IMR-90 (cell line): ENCODE results near the gene POLR2L. TPM values are rescaled to one million over a fixed set of nuclear protein-coding genes. Genes with fewer than 3 reads are reported as not detected.

ENCODE experiments used
- ATAC-seq: fragments of 200-7000 bp; cut with Tn5 transposase; 2 replicates; pipeline ENCODE4 v1.9.1; 2020; ENCODE audit warnings: low read depth, mild to moderate bottlenecking, moderate library complexity
- BruUV-seq: library from RNA; stranded (reverse); fragments of 400-500 nt; replicated peaks from 2 replicates; lab custom pipeline; 2021; lab: Mats Ljungman, UMichigan
- CTCF ChIA-PET: fragments of 300-600 bp; formaldehyde crosslinking; extraction: SDS; loops from one replicate; lab custom pipeline; 2021; ENCODE audit warnings: antibody characterized with exemption; lab: Yijun Ruan, JAX
- POLR2A ChIA-PET: fragments of 300-600 bp; sonication (Branson Sonifier 250); formaldehyde crosslinking; loops from one replicate; lab custom pipeline; 2022; ENCODE audit warnings: antibody characterized with exemption; ENCODE audit not compliant: unreplicated experiment; lab: Charles Lee
- DNase-seq: peaks from one replicate; pipeline ENCODE4 v3.0.0; 2013
- H2AFZ ChIP-seq: replicated peaks from 2 replicates; pipeline ENCODE3; 2013; ENCODE audit warnings: low read length, mild to moderate bottlenecking; ENCODE audit not compliant: poor library complexity
- H2AK5ac ChIP-seq: 2 replicates; pipeline ENCODE4 v1.6.1; 2013; ENCODE audit warnings: low read depth, low read length, inconsistent platforms
- H2AK9ac ChIP-seq: replicated peaks from 2 replicates; pipeline ENCODE3; 2013; ENCODE audit warnings: mild to moderate bottlenecking, low read depth, low read length, moderate library complexity; ENCODE audit not compliant: poor library complexity
- H2BK120ac ChIP-seq: 2 replicates; pipeline ENCODE4 v1.6.1; 2013; ENCODE audit warnings: low read depth, low read length, inconsistent platforms
- H2BK15ac ChIP-seq: 3 replicates; pipeline ENCODE4 v1.6.1; 2013; ENCODE audit warnings: low read depth, low read length, inconsistent platforms
- H2BK20ac ChIP-seq: 2 replicates; pipeline ENCODE4 v1.6.1; 2013; ENCODE audit warnings: low read depth, mild to moderate bottlenecking, inconsistent platforms, low read length, moderate library complexity
- H2BK5ac ChIP-seq: 2 replicates; pipeline ENCODE4 v1.6.1; 2013; ENCODE audit warnings: mild to moderate bottlenecking, low read depth, low read length, inconsistent platforms; ENCODE audit not compliant: poor library complexity, severe bottlenecking
- H3K14ac ChIP-seq: replicated peaks from 2 replicates; pipeline ENCODE4 v1.6.1; 2013; ENCODE audit warnings: low read depth, low read length, inconsistent platforms
- H3K18ac ChIP-seq: 2 replicates; pipeline ENCODE4 v1.6.1; 2013; ENCODE audit warnings: low read depth, low read length, control low read depth
- H3K23ac ChIP-seq: 2 replicates; pipeline ENCODE4 v1.6.1; 2013; ENCODE audit warnings: low read depth, low read length, inconsistent platforms
- H3K27ac ChIP-seq: 2 replicates; pipeline ENCODE4 v1.5.1; 2013; ENCODE audit warnings: mild to moderate bottlenecking, control low read depth, low read length; ENCODE audit not compliant: insufficient read depth
- H3K27me3 ChIP-seq: 2 replicates; pipeline ENCODE4 v1.6.1; 2013; ENCODE audit warnings: low read length; ENCODE audit not compliant: control insufficient read depth, insufficient read depth
- H3K36me3 ChIP-seq: 2 replicates; pipeline ENCODE4 v1.6.1; 2013; ENCODE audit warnings: low read length, mixed read lengths; ENCODE audit not compliant: control insufficient read depth, insufficient read depth
- H3K4ac ChIP-seq: 2 replicates; pipeline ENCODE4 v1.6.1; 2013; ENCODE audit warnings: low read depth, low read length, inconsistent platforms
- H3K4me1 ChIP-seq: 2 replicates; pipeline ENCODE4 v1.6.1; 2013; ENCODE audit warnings: low read length, mixed read lengths; ENCODE audit not compliant: control insufficient read depth, insufficient read depth
- H3K4me2 ChIP-seq: 2 replicates; pipeline ENCODE4 v1.6.1; 2013; ENCODE audit warnings: low read depth, mild to moderate bottlenecking, control low read depth, low read length, moderate library complexity
- H3K4me3 ChIP-seq: 2 replicates; pipeline ENCODE4 v1.5.1; 2013; ENCODE audit warnings: low read depth, mild to moderate bottlenecking, control low read depth, low read length, moderate library complexity; ENCODE audit not compliant: insufficient read depth
- H3K56ac ChIP-seq: 2 replicates; pipeline ENCODE4 v1.6.1; 2013; ENCODE audit warnings: low read length, inconsistent platforms; ENCODE audit not compliant: insufficient read depth; ENCODE audit errors: extremely low read depth
- H3K79me1 ChIP-seq, 2 experiments: 2 replicates each; pipeline ENCODE4 v1.6.1; 2013; ENCODE audit warnings: low read length in 2 of 2, inconsistent platforms in 1 of 2, low read depth in 1 of 2
- H3K9ac ChIP-seq: 2 replicates; pipeline ENCODE4 v1.6.1; 2013; ENCODE audit warnings: low read depth, low read length, control low read depth
- H3K9me1 ChIP-seq: 2 replicates; pipeline ENCODE4 v1.6.1; 2013; ENCODE audit warnings: low read length, inconsistent platforms; ENCODE audit not compliant: insufficient read depth
- H3K9me3 ChIP-seq: 2 replicates; pipeline ENCODE4 v1.6.1; 2013; ENCODE audit warnings: low read length; ENCODE audit not compliant: control insufficient read depth, insufficient read depth
- H4K20me1 ChIP-seq: 2 replicates; pipeline ENCODE4 v1.6.1; 2013; ENCODE audit warnings: low read length, inconsistent platforms; ENCODE audit not compliant: insufficient read depth
- H4K5ac ChIP-seq: 2 replicates; pipeline ENCODE4 v1.6.1; 2013; ENCODE audit warnings: mild to moderate bottlenecking, low read depth, low read length, control low read depth
- H4K8ac ChIP-seq, 2 experiments: 2 replicates each; pipeline ENCODE4 v1.6.1; 2013; ENCODE audit warnings: low read depth in 2 of 2, low read length in 2 of 2, control low read depth in 1 of 2, inconsistent platforms in 1 of 2
- H4K91ac ChIP-seq: 2 replicates; pipeline ENCODE4 v1.6.1; 2013; ENCODE audit warnings: low read depth, low read length, inconsistent platforms; ENCODE audit not compliant: insufficient read depth
- RCOR1 ChIP-seq: IDR thresholded peaks from 2 replicates; pipeline ENCODE4 v1.6.1; 2012; ENCODE audit warnings: mild to moderate bottlenecking, low read length, improper control_type of control experiment; ENCODE audit not compliant: insufficient replicate concordance
- WGBS, 2 experiments: methylation state at CpG; one replicate each; pipeline versions ENCODE4 v1.1.5 to v1.1.7; 2013; ENCODE audit warnings: missing lambda C conversion rate in 2 of 2; ENCODE audit not compliant: insufficient read length in 1 of 2; ENCODE audit errors: extremely low coverage in 2 of 2; 5-methylcytosine and 5-hydroxymethylcytosine counted together
- dilution Hi-C: fragments of 300-500 bp; cut with HindIII; formaldehyde crosslinking; loops from one replicate; pipeline ENCODE4 v1.14.3; 2018; ENCODE audit warnings: low sequenced_read_pairs; ENCODE audit not compliant: unreplicated experiment
- in situ Hi-C: fragments of 300-500 bp; cut with MboI; formaldehyde crosslinking; loops from 3 replicates; pipeline ENCODE4 v1.14.3; 2019; ENCODE audit warnings: low sequenced_read_pairs, inconsistent platforms, mixed read lengths
- intact Hi-C: fragments of 100-400 bp; cut with micrococcal nuclease; formaldehyde crosslinking; loops from 2 replicates; pipeline ENCODE4 v1.10.0; 2022
- polyA plus RNA-seq, 3 experiments: library from polyadenylated mRNA; depleted of rRNA; stranded (reverse); fragments of >200 nt; gene quantifications; 2 replicates each; pipeline ENCODE4 v1.2.3, GENCODE V29; 2012; ENCODE audit warnings: low replicate concordance in 1 of 3
- total RNA-seq: library from RNA; depleted of rRNA; stranded (reverse); fragments of >200 nt; gene quantifications from 2 replicates; pipeline ENCODE4 v1.2.3, GENCODE V29; 2012

POLR2L gene
- total and polyA plus RNA-seq, 2 of the 4 experiments (the other 2 are of a cell fraction), result 44.4 to 416 TPM

DNA sequence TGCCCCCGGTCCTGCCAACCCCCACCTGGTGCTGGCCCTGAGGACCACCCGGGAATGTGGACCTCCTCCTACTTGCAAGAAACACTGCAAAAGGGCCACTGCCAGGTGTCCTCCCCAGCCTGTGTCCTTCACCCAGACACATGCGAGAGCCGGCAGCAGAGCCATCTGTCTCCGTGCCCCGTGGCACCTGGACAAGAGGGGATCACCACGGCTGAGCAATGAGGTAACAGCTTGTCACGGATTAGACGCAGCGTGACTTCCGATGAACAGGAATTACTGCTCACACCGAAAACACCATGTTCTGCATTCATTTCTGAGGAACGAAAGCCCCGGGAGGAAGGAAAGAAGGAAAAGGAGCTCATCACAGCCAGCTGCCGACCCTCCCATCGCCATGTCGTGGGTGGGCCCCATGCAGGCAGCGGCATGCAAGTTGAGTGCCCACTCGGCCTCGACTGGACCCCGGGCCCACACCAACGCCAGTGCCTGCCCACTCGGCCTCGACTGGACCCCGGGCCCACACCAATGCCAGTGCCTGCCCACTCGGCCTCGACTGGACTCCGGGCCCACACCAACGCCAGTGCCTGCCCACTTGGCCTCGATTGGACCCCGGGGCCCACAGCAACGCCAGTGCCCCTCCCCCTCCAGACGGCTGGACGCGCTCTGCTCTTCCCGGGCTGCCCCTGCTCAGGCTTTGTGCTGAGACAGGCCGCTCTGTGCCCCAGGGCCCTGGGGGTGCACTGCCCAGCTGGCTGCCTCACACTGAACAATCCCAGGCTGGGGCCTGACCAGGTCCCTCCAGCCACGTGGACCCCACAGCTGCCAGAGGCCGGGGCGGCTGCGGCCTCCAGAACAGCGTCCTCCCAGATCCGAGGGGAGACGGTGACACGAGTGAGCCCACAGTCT is 46.2 kb upstream of the POLR2L start:
- ChIA-PET CTCF (no interaction called here), POLR2A (no interaction called here)
- peaks cover 2% of the 10 kb centered on the region; the same call in 1 of the 2 replicates for H3K4me1 ChIP-seq
- 92% methylated on average over 42 of the region's 45 CpGs; no CpG with 5 or more reads in 1 of the 2 experiments for WGBS, 2 experiments
- H2BK20ac ChIP-seq, result no peak overlapping the region
- H3K4ac ChIP-seq, result no peak overlapping the region
- H3K18ac ChIP-seq, result no peak overlapping the region
- no peak overlapping the region for H3K27ac ChIP-seq
- DNase-seq (no peak), ATAC-seq (no peak)
- no peak overlapping the region for H4K5ac ChIP-seq
- H2AFZ ChIP-seq, result no peak overlapping the region
- H2AK9ac ChIP-seq, result no peak overlapping the region
- no peaks in the 10 kb centered on the region for H3K79me1 ChIP-seq
- no peak overlapping the region for H2AK5ac ChIP-seq
- intact Hi-C loops (no loop called here), dilution Hi-C loops (no loop called here), in situ Hi-C loops (no loop called here)
- no peaks in the 10 kb centered on the region for H3K9me3 ChIP-seq
- no peak overlapping the region for H3K56ac ChIP-seq
- BruUV-seq, result no TSS peak
- H3K4me3 ChIP-seq, result no peak overlapping the region
- H3K27me3 ChIP-seq, result no peaks in the 10 kb centered on the region
- TF ChIP-seq RCOR1, result no peak
- no peak overlapping the region for H3K14ac ChIP-seq
- no peak overlapping the region for H2BK5ac ChIP-seq
- H4K8ac ChIP-seq, result no peak overlapping the region
- no peak overlapping the region for H2BK120ac ChIP-seq
- no peaks in the 10 kb centered on the region for H3K9me1 ChIP-seq
- H3K4me2 ChIP-seq, result no peak overlapping the region
- H4K91ac ChIP-seq, result no peak overlapping the region
- H2BK15ac ChIP-seq, result no peak overlapping the region
- no peak overlapping the region for H3K23ac ChIP-seq
- H4K20me1 ChIP-seq, result no peaks in the 10 kb centered on the region; the same call in 1 of the 2 replicates
- peaks cover 27% of the 10 kb centered on the region for H3K36me3 ChIP-seq
- no peak overlapping the region for H3K9ac ChIP-seq
